Panc1 (cell line): ENCODE measurements around the gene ATP1A1. TPM values are rescaled to one million over a fixed set of nuclear protein-coding genes. Genes with fewer than 3 reads are reported as not detected.

Experiments used
- ATAC-seq: fragments of 200-7000 bp; cut with Tn5 transposase; 2 replicates; pipeline ENCODE4 v1.9.1; 2020; ENCODE audit warnings: mild to moderate bottlenecking, moderate library complexity
- BruUV-seq: library from RNA; stranded (reverse); fragments of 400-500 nt; replicated peaks from 2 replicates; lab custom pipeline; 2021; lab: Mats Ljungman, UMichigan
- CTCF ChIA-PET: fragments of 300-600 bp; sonication (Branson Sonifier 250); formaldehyde crosslinking; loops from one replicate; lab custom pipeline; 2022; ENCODE audit warnings: antibody characterized with exemption; lab: Charles Lee
- POLR2A ChIA-PET: fragments of 300-600 bp; sonication (Branson Sonifier 250); formaldehyde crosslinking; loops from one replicate; lab custom pipeline; 2022; ENCODE audit warnings: antibody characterized with exemption; lab: Charles Lee
- DNase-seq: peaks from one replicate; pipeline ENCODE4 v3.0.0-alpha.2; 2010; ENCODE audit warnings: low read depth, low spot score
- H3K27ac ChIP-seq: 2 replicates; pipeline ENCODE4 v1.5.1; 2011; ENCODE audit warnings: mild to moderate bottlenecking, low read length, inconsistent platforms
- H3K27me3 ChIP-seq: fragments of 200-500 bp; sonication (Bioruptor generic); 2 replicates; pipeline ENCODE4 v1.6.0; 2014; ENCODE audit warnings: low read length, inconsistent platforms; ENCODE audit not compliant: control insufficient read depth, insufficient read depth
- H3K36me3 ChIP-seq: fragments of 200-500 bp; sonication (Bioruptor generic); 2 replicates; pipeline ENCODE4 v1.5.1; 2014; ENCODE audit warnings: inconsistent platforms, mild to moderate bottlenecking, low read length, moderate library complexity; ENCODE audit not compliant: control insufficient read depth, insufficient read depth
- H3K4me1 ChIP-seq: 2 replicates; pipeline ENCODE4 v1.5.1; 2011; ENCODE audit warnings: inconsistent platforms, mild to moderate bottlenecking, low read length, moderate library complexity; ENCODE audit not compliant: control insufficient read depth, insufficient read depth
- H3K4me3 ChIP-seq, 2 experiments: 2 replicates each; pipeline ENCODE4 v1.5.1; 2011 to 2012; ENCODE audit warnings: low read depth in 2 of 2, low read length in 2 of 2, mild to moderate bottlenecking in 2 of 2, inconsistent platforms in 1 of 2, moderate library complexity in 1 of 2
- H3K9me3 ChIP-seq: fragments of 200-500 bp; sonication (Bioruptor generic); 2 replicates; pipeline ENCODE4 v1.5.1; 2014; ENCODE audit warnings: low read depth, mild to moderate bottlenecking, inconsistent platforms, low read length, moderate library complexity; ENCODE audit not compliant: control insufficient read depth, insufficient read depth
- POLR2AphosphoS5 ChIP-seq: IDR thresholded peaks from 2 replicates; pipeline ENCODE4 v1.6.1; 2012; ENCODE audit warnings: mild to moderate bottlenecking, low read depth, low read length, moderate library complexity
- REST ChIP-seq, 2 experiments: IDR thresholded peaks; 2 replicates each; pipeline ENCODE4 v1.6.1; 2011 to 2012; ENCODE audit warnings: low read depth in 2 of 2, control low read depth in 1 of 2, low read length in 1 of 2, mild to moderate bottlenecking in 1 of 2, moderate library complexity in 1 of 2; ENCODE audit not compliant: insufficient read depth in 1 of 2
- SIN3A ChIP-seq: IDR thresholded peaks from 2 replicates; pipeline ENCODE4 v1.6.1; 2012; ENCODE audit warnings: low read depth, mild to moderate bottlenecking, low read length, moderate library complexity, borderline replicate concordance; ENCODE audit not compliant: insufficient read depth
- TCF7L2 ChIP-seq: IDR thresholded peaks from 2 replicates; pipeline ENCODE4 v1.6.1; 2011; ENCODE audit warnings: mild to moderate bottlenecking, low read depth, low read length, inconsistent platforms
- in situ Hi-C: cut with HindIII; loops from 2 replicates; pipeline ENCODE4 v1.10.0; 2016; ENCODE audit warnings: low sequenced_read_pairs, low pct_unique_long_range_greater_than_20kb
- intact Hi-C: fragments of 100-400 bp; cut with micrococcal nuclease; formaldehyde crosslinking; loops from one replicate; pipeline ENCODE4 v1.10.0; 2022; ENCODE audit not compliant: unreplicated experiment
- total RNA-seq: library from RNA; stranded (reverse); gene quantifications from one replicate; pipeline ENCODE4 v1.2.1, GENCODE V29; 2021; ENCODE audit not compliant: unreplicated experiment
- TF ChIP-seq, protein P1 (sequence below): fragments of 450-650 bp; IDR thresholded peaks from 2 replicates; pipeline ENCODE4 v1.5.1; 2017; ENCODE audit warnings: mild to moderate bottlenecking

The ATP1A1 gene
- total RNA-seq, 1 experiment from 2014 or later = 131 TPM

- intact Hi-C loops (no loop called here), in situ Hi-C loops (no loop called here)
- Histone ChIP-seq H3K9me3 (no peaks in the 10 kb centered on the region), H3K4me3 (peak overlapping the region; percentile 25 to 69; a peak in 3 of 4 replicates), H3K27me3 (no peaks in the 10 kb centered on the region), H3K4me1 (peaks cover 37% of the 10 kb centered on the region), H3K27ac (peak overlapping the region; percentile 86), H3K36me3 (no peaks in the 10 kb centered on the region; the same call in 1 of the 2 replicates)
- ATAC-seq = no peak
- POLR2A ChIA-PET = no interaction called here
- DNase-seq = no peak
- no TSS peak for BruUV-seq
- CTCF ChIA-PET = interaction anchor here (0.8 kb wide), 1 partner anchor 238 kb away, joined by 3 read pairs; no protein-coding TSS in a partner anchor
- TF ChIP-seq TCF7L2 (no peak), POLR2AphosphoS5 (no peak), REST (IDR thresholded peaks at IDR 0.05; ENCODE audit: insufficient read depth in 1 of 2, low read depth in 2 of 2, low read length in 1 of 2) (no peak), SIN3A (no peak)
- TF ChIP-seq, protein P1, sequence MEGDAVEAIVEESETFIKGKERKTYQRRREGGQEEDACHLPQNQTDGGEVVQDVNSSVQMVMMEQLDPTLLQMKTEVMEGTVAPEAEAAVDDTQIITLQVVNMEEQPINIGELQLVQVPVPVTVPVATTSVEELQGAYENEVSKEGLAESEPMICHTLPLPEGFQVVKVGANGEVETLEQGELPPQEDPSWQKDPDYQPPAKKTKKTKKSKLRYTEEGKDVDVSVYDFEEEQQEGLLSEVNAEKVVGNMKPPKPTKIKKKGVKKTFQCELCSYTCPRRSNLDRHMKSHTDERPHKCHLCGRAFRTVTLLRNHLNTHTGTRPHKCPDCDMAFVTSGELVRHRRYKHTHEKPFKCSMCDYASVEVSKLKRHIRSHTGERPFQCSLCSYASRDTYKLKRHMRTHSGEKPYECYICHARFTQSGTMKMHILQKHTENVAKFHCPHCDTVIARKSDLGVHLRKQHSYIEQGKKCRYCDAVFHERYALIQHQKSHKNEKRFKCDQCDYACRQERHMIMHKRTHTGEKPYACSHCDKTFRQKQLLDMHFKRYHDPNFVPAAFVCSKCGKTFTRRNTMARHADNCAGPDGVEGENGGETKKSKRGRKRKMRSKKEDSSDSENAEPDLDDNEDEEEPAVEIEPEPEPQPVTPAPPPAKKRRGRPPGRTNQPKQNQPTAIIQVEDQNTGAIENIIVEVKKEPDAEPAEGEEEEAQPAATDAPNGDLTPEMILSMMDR = no peak
Measured at GRCh38 chr1:116376729-116377086, 3.7 kb downstream of the ATP1A1 start.

DNA sequence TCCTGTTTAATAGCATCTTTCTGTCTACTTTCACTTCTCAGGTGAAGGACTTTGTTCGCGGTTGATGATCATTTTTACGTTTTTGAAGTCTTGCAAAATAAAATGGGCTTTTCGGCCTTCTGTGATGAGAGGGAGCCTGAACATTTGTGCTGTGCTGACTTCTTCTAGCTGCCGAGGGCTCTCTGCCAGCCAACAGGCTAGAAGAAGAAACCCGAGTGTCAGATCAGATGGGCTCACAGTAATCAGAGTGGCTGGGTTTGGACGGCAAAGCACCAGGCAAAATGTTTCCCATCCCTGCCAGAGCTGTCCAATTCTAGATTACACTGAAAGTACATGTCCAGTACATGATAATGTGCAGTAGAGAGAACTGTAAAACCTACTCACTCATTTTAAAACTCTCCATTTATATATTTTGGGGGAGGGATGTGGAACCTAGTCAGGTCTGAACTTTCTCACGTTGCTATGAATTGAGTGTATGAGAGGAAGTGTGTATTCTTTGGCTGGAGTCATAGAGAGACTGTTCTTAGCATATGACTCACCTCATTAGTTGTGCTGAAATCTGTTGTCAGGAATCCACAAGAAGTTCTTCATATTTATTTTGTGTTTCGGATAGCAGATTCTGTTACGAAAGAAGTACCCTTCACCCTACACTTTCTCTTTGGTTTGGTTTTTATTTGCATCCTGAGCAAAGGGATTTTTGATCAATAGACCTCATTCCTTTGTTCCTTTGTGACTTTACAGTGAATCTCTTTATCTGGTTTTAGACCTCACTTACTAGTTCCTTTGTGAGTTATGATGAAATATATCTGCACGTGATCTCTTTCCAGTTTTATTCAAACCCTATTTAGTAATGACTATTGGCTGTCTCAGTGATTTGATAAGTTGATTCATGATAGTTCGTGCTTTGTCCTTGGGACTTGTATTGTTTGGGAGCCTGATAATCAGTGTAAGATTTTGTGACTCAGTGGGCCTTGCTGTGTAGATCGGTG lies 4.8 kb downstream of the ATP1A1 start:
- H3K27ac ChIP-seq = peak overlapping the region; percentile 86
- ChIA-PET POLR2A (no interaction called here), CTCF (no interaction called here)
- peaks cover 37% of the 10 kb centered on the region for H3K4me1 ChIP-seq
- DNase-seq = peak; percentile 50
- H3K36me3 ChIP-seq = no peaks in the 10 kb centered on the region; the same call in 1 of the 2 replicates
- TF ChIP-seq TCF7L2 (no peak), REST (IDR thresholded peaks at IDR 0.05; ENCODE audit: insufficient read depth in 1 of 2, low read depth in 2 of 2, low read length in 1 of 2) (no peak), POLR2AphosphoS5 (no peak), SIN3A (no peak)
- TF ChIP-seq, protein P1 = no peak
- no peak for ATAC-seq
- peak overlapping the region; percentile 23 to 45 for H3K4me3 ChIP-seq
- intact Hi-C loops = no loop called here
- no TSS peak for BruUV-seq
- no peaks in the 10 kb centered on the region for H3K27me3 ChIP-seq
- in situ Hi-C loops = no loop called here
- no peaks in the 10 kb centered on the region for H3K9me3 ChIP-seq
